GM12878 (cell line): ENCODE results near the gene CASP4.

Source experiments
- BMI1 ChIP-seq: fragments of 450-650 bp; IDR thresholded peaks from 2 replicates; pipeline ENCODE4 v1.6.1; 2016; ENCODE audit warnings: mild to moderate bottlenecking, moderate library complexity, borderline replicate concordance
- CHD4 ChIP-seq: fragments of 200-600 bp; sonication (generic); IDR thresholded peaks from 2 replicates; pipeline ENCODE4 v1.6.1; 2016; ENCODE audit warnings: mild to moderate bottlenecking
- CREB1 ChIP-seq: IDR thresholded peaks from 2 replicates; pipeline ENCODE4 v1.6.1; 2012; ENCODE audit warnings: low read depth, mild to moderate bottlenecking, inconsistent platforms
- EGR1 ChIP-seq, 2 experiments: IDR thresholded peaks; 1 replicate in 1 of 2; 2 replicates in 1 of 2; pipeline ENCODE4 v1.6.1; 2011 to 2012; ENCODE audit warnings: low read depth in 2 of 2, low read length in 2 of 2, borderline replicate concordance in 1 of 2, mild to moderate bottlenecking in 1 of 2, moderate library complexity in 1 of 2
- EZH2 ChIP-seq: IDR thresholded peaks from 2 replicates; pipeline ENCODE4 v1.6.1; 2012; ENCODE audit warnings: low read depth, mild to moderate bottlenecking, control low read depth, inconsistent platforms, low read length, borderline replicate concordance; ENCODE audit not compliant: control insufficient read depth
- JUND ChIP-seq: IDR thresholded peaks from 2 replicates; pipeline ENCODE4 v1.6.1; 2012; ENCODE audit warnings: low read depth, mild to moderate bottlenecking, low read length, improper control_type of control experiment, moderate library complexity
- POLR2AphosphoS2 ChIP-seq: IDR thresholded peaks from 2 replicates; pipeline ENCODE4 v1.6.1; 2011; ENCODE audit warnings: low read depth, mild to moderate bottlenecking, low read length, improper control_type of control experiment, moderate library complexity
- TCF7 ChIP-seq: IDR thresholded peaks from 2 replicates; pipeline ENCODE4 v1.6.1; 2014; ENCODE audit warnings: antibody characterized with exemption, borderline replicate concordance
- ZBTB4 ChIP-seq: fragments of 450-650 bp; formaldehyde crosslinking; IDR thresholded peaks from 2 replicates; pipeline ENCODE4 v1.4.0; 2022; ENCODE audit warnings: mild to moderate bottlenecking, moderate library complexity
- ZNF217 ChIP-seq: fragments of 450-650 bp; IDR thresholded peaks from 2 replicates; pipeline ENCODE4 v1.6.1; 2017; ENCODE audit warnings: antibody characterized with exemption, mild to moderate bottlenecking
- ZNF384 ChIP-seq: IDR thresholded peaks from 2 replicates; pipeline ENCODE4 v1.6.1; 2012; ENCODE audit warnings: low read depth, mild to moderate bottlenecking, low read length, improper control_type of control experiment, borderline replicate concordance
- TF ChIP-seq, protein P1 (sequence below), 3 experiments: IDR thresholded peaks in 2 of 3; conservative IDR thresholded peaks in 1 of 3; 2 replicates each; pipeline ENCODE4 v1.5.1; 2011; ENCODE audit warnings: low read depth in 3 of 3, low read length in 3 of 3, mild to moderate bottlenecking in 3 of 3, control low read depth in 2 of 3, moderate library complexity in 2 of 3, inconsistent platforms in 1 of 3, mixed read lengths in 1 of 3; ENCODE audit not compliant: control insufficient read depth in 2 of 3, insufficient read depth in 1 of 3; ENCODE audit errors: extremely low read depth in 1 of 3
- TF ChIP-seq, protein P2 (sequence below): IDR thresholded peaks from 2 replicates; pipeline ENCODE4 v1.6.1; 2011; ENCODE audit warnings: mild to moderate bottlenecking, low read depth, low read length, moderate library complexity; ENCODE audit not compliant: insufficient replicate concordance

DNA sequence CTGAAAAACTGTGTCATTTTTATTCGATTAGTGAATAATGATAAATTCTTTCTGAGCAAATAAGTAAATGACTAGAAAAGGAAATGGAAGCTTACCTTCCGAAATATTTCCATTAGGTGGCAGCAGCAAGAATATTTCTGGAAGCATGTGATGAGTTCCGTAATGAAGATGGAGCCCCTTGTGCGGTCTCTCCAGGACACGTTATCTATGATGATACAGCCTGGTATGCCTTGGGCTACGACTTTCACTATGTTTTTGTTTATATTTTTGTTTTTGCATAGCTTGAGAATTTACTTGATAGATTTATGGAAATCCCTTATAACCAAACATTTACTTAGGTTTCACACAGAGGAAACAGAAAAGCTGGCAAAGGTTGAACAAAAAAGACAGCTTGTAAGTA is 28.9 kb upstream of the CASP4 start:
- TF ChIP-seq EZH2 (no peak), BMI1 (no peak), POLR2AphosphoS2 (no peak), ZNF384 (no peak), CHD4 (no peak), JUND (no peak), TCF7 (no peak), CREB1 (no peak), EGR1 (IDR thresholded peaks at IDR 0.05; ENCODE audit: borderline replicate concordance in 1 of 2, low read depth in 2 of 2, low read length in 2 of 2) (no peak), ZNF217 (no peak), ZBTB4 (no peak)
- TF ChIP-seq, protein P1, sequence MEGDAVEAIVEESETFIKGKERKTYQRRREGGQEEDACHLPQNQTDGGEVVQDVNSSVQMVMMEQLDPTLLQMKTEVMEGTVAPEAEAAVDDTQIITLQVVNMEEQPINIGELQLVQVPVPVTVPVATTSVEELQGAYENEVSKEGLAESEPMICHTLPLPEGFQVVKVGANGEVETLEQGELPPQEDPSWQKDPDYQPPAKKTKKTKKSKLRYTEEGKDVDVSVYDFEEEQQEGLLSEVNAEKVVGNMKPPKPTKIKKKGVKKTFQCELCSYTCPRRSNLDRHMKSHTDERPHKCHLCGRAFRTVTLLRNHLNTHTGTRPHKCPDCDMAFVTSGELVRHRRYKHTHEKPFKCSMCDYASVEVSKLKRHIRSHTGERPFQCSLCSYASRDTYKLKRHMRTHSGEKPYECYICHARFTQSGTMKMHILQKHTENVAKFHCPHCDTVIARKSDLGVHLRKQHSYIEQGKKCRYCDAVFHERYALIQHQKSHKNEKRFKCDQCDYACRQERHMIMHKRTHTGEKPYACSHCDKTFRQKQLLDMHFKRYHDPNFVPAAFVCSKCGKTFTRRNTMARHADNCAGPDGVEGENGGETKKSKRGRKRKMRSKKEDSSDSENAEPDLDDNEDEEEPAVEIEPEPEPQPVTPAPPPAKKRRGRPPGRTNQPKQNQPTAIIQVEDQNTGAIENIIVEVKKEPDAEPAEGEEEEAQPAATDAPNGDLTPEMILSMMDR (IDR thresholded peaks at IDR 0.05 in 2 of 3, conservative IDR thresholded peaks at IDR 0.05 in 1 of 3; ENCODE audit: control insufficient read depth in 2 of 3, extremely low read depth in 1 of 3, insufficient read depth in 1 of 3, low read depth in 3 of 3, low read length in 3 of 3), result no peak
- TF ChIP-seq, protein P2, sequence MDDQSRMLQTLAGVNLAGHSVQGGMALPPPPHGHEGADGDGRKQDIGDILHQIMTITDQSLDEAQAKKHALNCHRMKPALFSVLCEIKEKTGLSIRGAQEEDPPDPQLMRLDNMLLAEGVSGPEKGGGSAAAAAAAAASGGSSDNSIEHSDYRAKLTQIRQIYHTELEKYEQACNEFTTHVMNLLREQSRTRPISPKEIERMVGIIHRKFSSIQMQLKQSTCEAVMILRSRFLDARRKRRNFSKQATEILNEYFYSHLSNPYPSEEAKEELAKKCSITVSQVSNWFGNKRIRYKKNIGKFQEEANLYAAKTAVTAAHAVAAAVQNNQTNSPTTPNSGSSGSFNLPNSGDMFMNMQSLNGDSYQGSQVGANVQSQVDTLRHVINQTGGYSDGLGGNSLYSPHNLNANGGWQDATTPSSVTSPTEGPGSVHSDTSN, result no peak
